BE2C (cell line): ENCODE measurements around the gene GIPC3. TPM values are rescaled to one million over a fixed set of nuclear protein-coding genes. Genes with fewer than 3 reads are reported as not detected.

ENCODE experiments used
- DNase-seq: peaks from one replicate; pipeline ENCODE4 v3.0.0-alpha.2; 2020
- H3K27me3 ChIP-seq: fragments of 250-450 bp; sonication (Bioruptor Pico); 2 replicates; pipeline ENCODE4 v1.5.1; 2020; ENCODE audit warnings: mild to moderate bottlenecking
- H3K36me3 ChIP-seq: fragments of 250-450 bp; sonication (Bioruptor Pico); 2 replicates; pipeline ENCODE4 v1.5.1; 2020; ENCODE audit warnings: mild to moderate bottlenecking
- H3K4me1 ChIP-seq: fragments of 250-450 bp; sonication (Bioruptor Pico); 2 replicates; pipeline ENCODE4 v1.5.1; 2020
- H3K4me3 ChIP-seq: 2 replicates; pipeline ENCODE4 v1.5.1; 2011; ENCODE audit warnings: low read depth, low read length
- H3K9me3 ChIP-seq: fragments of 250-450 bp; sonication (Bioruptor Pico); 2 replicates; pipeline ENCODE4 v1.5.1; 2020
- CTCF ChIP-seq: IDR thresholded peaks from 2 replicates; pipeline ENCODE4 v1.5.1; 2012; ENCODE audit warnings: mild to moderate bottlenecking, low read depth, low read length
- polyA plus RNA-seq: library from polyadenylated mRNA; unstranded; fragments of >200 nt; gene quantifications from one replicate; pipeline ENCODE4 v1.2.1, GENCODE V29; 2012; ENCODE audit warnings: low read depth, missing spikeins; ENCODE audit not compliant: insufficient read length, insufficient read depth

GIPC3 gene
- not detected for polyA plus RNA-seq

- DNase-seq, result no peak
Measured at GRCh38 chr19:3585301-3586126, at the start of gene GIPC3. Gene GIPC3 (plus strand): TSS chr19:3585478. CDS start chr19:3585598, 120 bp downstream.

GRCh38 chr19:3535563-3535965 is 49.7 kb upstream of the GIPC3 start:
- Histone ChIP-seq H3K4me1 (no peaks in the 10 kb centered on the region), H3K36me3 (peaks cover 40% of the 10 kb centered on the region), H3K4me3 (no peak overlapping the region), H3K9me3 (no peaks in the 10 kb centered on the region), H3K27me3 (no peaks in the 10 kb centered on the region)
- TF ChIP-seq CTCF, result no peak
- DNase-seq, result peak; percentile 8

More at GRCh38 chr19:3585301-3586126, at the start of gene GIPC3:
- Histone ChIP-seq H3K36me3 (no peaks in the 10 kb centered on the region), H3K27me3 (peaks cover 46% of the 10 kb centered on the region), H3K9me3 (no peaks in the 10 kb centered on the region; the same call in 1 of the 2 replicates), H3K4me3 (no peak within 1 kb of the TSS), H3K4me1 (no peaks in the 10 kb centered on the region; the same call in 1 of the 2 replicates)
- TF ChIP-seq CTCF, result no peak

GRCh38 chr19:3535981-3536380 is 49.3 kb upstream of the GIPC3 start:
- Histone ChIP-seq H3K4me1 (no peaks in the 10 kb centered on the region), H3K27me3 (no peaks in the 10 kb centered on the region), H3K36me3 (peaks cover 40% of the 10 kb centered on the region), H3K4me3 (no peak overlapping the region), H3K9me3 (no peaks in the 10 kb centered on the region)
- TF ChIP-seq CTCF, result no peak
- DNase-seq, result no peak

GRCh38 chr19:3536429-3537100 is 48.7 kb upstream of the GIPC3 start:
- H3K4me3 ChIP-seq, result no peak overlapping the region
- DNase-seq, result peak; percentile 26
- no peaks in the 10 kb centered on the region for H3K27me3 ChIP-seq
- H3K9me3 ChIP-seq, result no peaks in the 10 kb centered on the region
- H3K4me1 ChIP-seq, result no peaks in the 10 kb centered on the region
- H3K36me3 ChIP-seq, result peaks cover 34% of the 10 kb centered on the region
- no peak for TF ChIP-seq CTCF

- DNase-seq, result peak; percentile 16
- no peak for TF ChIP-seq CTCF
- no peaks in the 10 kb centered on the region for H3K9me3 ChIP-seq
- no peak overlapping the region for H3K4me3 ChIP-seq
- H3K27me3 ChIP-seq, result no peaks in the 10 kb centered on the region
- no peaks in the 10 kb centered on the region for H3K4me1 ChIP-seq
- H3K36me3 ChIP-seq, result peaks cover 29% of the 10 kb centered on the region
Measured at GRCh38 chr19:3537101-3537437, 48.2 kb upstream of the GIPC3 start.
